ENCODE measurements around the gene GOLT1A. TPM values are rescaled to one million over a fixed set of nuclear protein-coding genes. Genes with fewer than 3 reads are reported as not detected.

The GOLT1A gene
- total and polyA plus RNA-seq, 10 of the 15 experiments (the other 5 are each of a cell fraction or from before 2014, with no cell fraction given), result 0.09 to 0.46 TPM; not detected in 8

- Histone ChIP-seq H3K27me3 (replicated peaks in 1 of 2; ENCODE audit: control insufficient read depth in 2 of 2, insufficient read depth in 2 of 2, low read length in 1 of 2) (peaks cover 3 to 16% of the 10 kb centered on the region in 2 experiments; a peak in 3 of 4 replicates), H3K36me3 (ENCODE audit: control insufficient read depth in 2 of 2, insufficient read depth in 2 of 2, low read length in 1 of 2) (no peaks in the 10 kb centered on the region), H3K27ac (ENCODE audit: control insufficient read depth, insufficient read depth) (no peak overlapping the region), H3K4me3 (no peak overlapping the region), H4K20me1 (ENCODE audit: control insufficient read depth, insufficient read depth) (no peaks in the 10 kb centered on the region), H3K9me3 (replicated peaks; ENCODE audit: control insufficient read depth, insufficient read depth, low read length) (no peaks in the 10 kb centered on the region), H2AFZ (ENCODE audit: control insufficient read depth, low read depth, low read length) (no peak overlapping the region), H3K9ac (ENCODE audit: control insufficient read depth, insufficient read depth, low read length) (no peak overlapping the region), H3K79me2 (ENCODE audit: control insufficient read depth, insufficient read depth, low read length) (no peaks in the 10 kb centered on the region), H3K4me2 (ENCODE audit: control insufficient read depth, insufficient read depth) (no peak overlapping the region), H3K4me1 (ENCODE audit: control insufficient read depth, insufficient read depth, low read length) (no peaks in the 10 kb centered on the region)
- in situ Hi-C loops (cut with MboI), result no loop called here
- TF ChIP-seq CBFB (IDR thresholded peaks at IDR 0.05; ENCODE audit: low read depth) (no peak), LARP7 (IDR thresholded peaks at IDR 0.05) (no peak), TAF1 (IDR thresholded peaks at IDR 0.05; ENCODE audit: borderline replicate concordance, low read depth, low read length) (no peak), MEF2B (IDR thresholded peaks at IDR 0.05; ENCODE audit: partially characterized antibody, poor library complexity, severe bottlenecking) (no peak), ZNF592 (IDR thresholded peaks at IDR 0.05) (no peak), HDAC6 (IDR thresholded peaks at IDR 0.05; ENCODE audit: unreplicated experiment) (no peak), PML (IDR thresholded peaks at IDR 0.05; ENCODE audit: low read length) (no peak), SUPT20H (IDR thresholded peaks at IDR 0.05; ENCODE audit: borderline replicate concordance, control insufficient read depth, low read depth, low read length) (no peak), CHD4 (IDR thresholded peaks at IDR 0.05) (no peak), ELK1 (IDR thresholded peaks at IDR 0.05; ENCODE audit: low read depth, low read length) (no peak), ZNF207 (IDR thresholded peaks at IDR 0.05; ENCODE audit: borderline replicate concordance) (no peak), MYC (IDR thresholded peaks at IDR 0.05; ENCODE audit: insufficient read depth, insufficient read length, insufficient replicate concordance, low read length, severe bottlenecking) (no peak)
- ChIA-PET POLR2A (interaction anchor here (1.0 kb wide), 1 partner anchor 10 kb away, joined by 4 read pairs; no protein-coding TSS in a partner anchor), SMC1A (ENCODE audit: uncharacterized antibody, unreplicated experiment) (interaction anchor here (1.2 kb wide), 1 partner anchor 28 kb away, joined by 4 read pairs; no protein-coding TSS in a partner anchor), RAD21 (ENCODE audit: unreplicated experiment) (no interaction called here), CTCF (interaction anchor here (0.9 to 4.3 kb wide), 4 partner anchors 10 to 28 kb away, joined by 3 to 25 read pairs (median 5); no protein-coding TSS in a partner anchor)
- ATAC-seq (no peak), FAIRE-seq (no peak), DNase-seq (ENCODE audit: low read depth, low spot score) (no peak)
- 39% methylated on average over 7 of the region's 7 CpGs for whole genome bisulfite sequencing (ENCODE audit: insufficient coverage, insufficient replicate concordance, low lambda C conversion rate, missing lambda C conversion rate)
- no TSS peak for BruUV-seq (replicated peaks)
- intact Hi-C loops (cut with micrococcal nuclease; ENCODE audit: unreplicated experiment), result no loop called here
Observed at GRCh38 chr1:204191456-204191855, 22.3 kb downstream of the GOLT1A start.
